Loucy (cell line): ENCODE measurements around the gene BANF1.

Experiments
- CTCF ChIP-seq: fragments of 200-600 bp; sonication (generic); conservative IDR thresholded peaks from 2 replicates; pipeline ENCODE4 v1.5.1; 2014; ENCODE audit warnings: mild to moderate bottlenecking, antibody characterized with exemption, low read length
- EZH2phosphoT487 ChIP-seq: fragments of 200-600 bp; IDR thresholded peaks from 2 replicates; pipeline ENCODE4 v1.6.1; 2018; ENCODE audit warnings: antibody characterized with exemption, mild to moderate bottlenecking, moderate library complexity, borderline replicate concordance

DNA sequence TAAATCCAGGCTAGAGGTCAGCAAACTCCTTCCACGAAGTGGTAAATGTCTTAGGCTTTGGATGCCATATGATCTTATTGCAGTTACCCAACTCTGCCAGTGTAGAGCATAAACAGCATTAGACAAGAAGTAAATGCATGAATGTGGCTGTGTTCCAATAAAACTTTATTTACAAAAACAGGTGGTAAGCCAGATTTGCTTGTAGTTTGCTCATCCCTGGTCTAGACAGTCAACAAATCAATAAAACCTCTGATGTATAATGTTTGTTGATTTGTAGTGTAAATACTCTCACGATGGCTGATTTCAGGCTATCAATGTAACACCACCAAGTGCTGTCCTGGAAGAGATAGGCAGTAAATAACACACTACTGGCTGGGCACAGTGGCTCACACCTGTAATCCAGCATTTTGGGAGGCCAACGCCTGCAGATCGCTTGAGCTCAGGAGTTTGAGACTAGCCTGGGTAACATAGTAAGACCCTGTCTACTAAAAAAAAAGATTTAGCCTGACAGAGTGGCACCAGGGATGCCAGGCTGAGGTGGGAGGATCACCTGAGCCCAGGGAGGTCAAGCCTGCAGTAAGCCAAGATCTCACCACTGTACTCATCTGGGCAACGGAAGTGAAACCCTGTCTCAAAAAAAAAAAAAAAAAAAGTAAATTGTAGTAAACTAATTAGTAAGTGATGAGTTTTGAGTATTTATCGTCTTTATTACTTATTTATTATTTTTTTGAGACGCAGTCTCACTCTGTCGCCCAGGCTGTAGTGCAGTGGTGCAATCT, 30.8 kb downstream of the BANF1 start:
- TF ChIP-seq CTCF (no peak), EZH2phosphoT487 (no peak)
